Adrenal gland (tissue), 5 donors: Measurements from ENCODE around the gene C3orf70.

Source experiments
- CTCF ChIP-seq, 6 experiments: fragments of 450-650 bp in 4 of 6; fragments of 200-600 bp in 2 of 6; sonication (generic) in 1 of 6; IDR thresholded peaks; 1 replicate in 5 of 6; 2 replicates in 1 of 6; pipeline versions ENCODE4 v1.5.1 to v1.8.0; 2016 to 2021; ENCODE audit warnings: antibody characterized with exemption in 6 of 6, mild to moderate bottlenecking in 2 of 6, moderate library complexity in 1 of 6
- POLR2A ChIP-seq, 2 donors: fragments of 450-650 bp; IDR thresholded peaks; one replicate each; pipeline ENCODE4 v1.6.1; 2017; ENCODE audit warnings: antibody characterized with exemption in 2 of 2, mild to moderate bottlenecking in 2 of 2, moderate library complexity in 1 of 2
- donor health status: DM: no; HTN: no; CAD: no.

- TF ChIP-seq CTCF (IDR thresholded peaks at IDR 0.05) (no peak), POLR2A (IDR thresholded peaks at IDR 0.05) (no peak)
Observed at GRCh38 chr3:185157347-185157746, 4.5 kb upstream of the C3orf70 start.
